ENCODE results near the gene FLAD1.

DNA sequence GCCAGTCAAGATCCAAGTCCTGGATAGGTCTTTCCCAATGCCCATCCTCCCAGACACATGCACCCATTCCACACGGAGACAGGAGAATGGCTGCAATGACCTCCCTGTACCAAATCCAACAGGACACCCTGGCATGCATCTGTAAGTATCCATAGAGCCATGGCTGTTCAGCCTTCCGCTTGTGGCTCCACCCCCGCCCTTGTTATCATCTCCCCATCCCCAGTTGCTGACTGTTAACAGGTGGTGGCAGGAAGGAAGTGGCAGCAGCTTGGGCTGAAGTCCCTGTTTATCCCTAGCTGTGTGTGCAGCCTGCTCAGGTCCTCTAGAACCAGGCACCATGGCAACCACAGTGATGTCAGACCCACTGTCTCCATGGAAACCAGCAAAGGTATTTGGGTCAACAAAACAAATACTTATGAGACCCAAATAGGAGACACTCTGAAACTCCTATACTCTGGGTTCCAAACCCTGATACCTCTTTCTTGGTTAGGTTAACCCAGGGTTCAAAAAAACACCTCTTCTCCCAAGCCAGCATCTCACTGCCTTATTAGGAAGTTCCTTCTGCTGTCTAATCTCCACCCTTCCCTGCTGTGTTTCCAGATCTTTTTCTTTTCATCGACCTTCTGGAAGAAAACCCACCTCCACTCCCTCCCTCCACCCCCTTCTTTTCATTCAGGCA lies 28.0 kb upstream of the FLAD1 start:
- TF ChIP-seq POLR2AphosphoS5 (IDR thresholded peaks at IDR 0.05; ENCODE audit: low read depth, low read length) (no peak), POLR2A (IDR thresholded peaks at IDR 0.05; ENCODE audit: low read depth, low read length) (no peak)
